Cardiac fibroblast (primary cell): ENCODE measurements around the gene HIPK3.

Experiments
- DNase-seq, 2 donors: peaks; one replicate each; pipeline versions ENCODE4 v3.0.0 to v3.0.0-alpha.2; 2010; ENCODE audit warnings: low read depth in 2 of 2
- H3K4me3 ChIP-seq, 2 donors: replicated peaks in 1 of 2; 1 replicate in 1 of 2; 2 replicates in 1 of 2; pipeline ENCODE4 v1.5.1; 2011; ENCODE audit warnings: low read depth in 2 of 2, low read length in 2 of 2, mild to moderate bottlenecking in 2 of 2, moderate library complexity in 1 of 2
- TF ChIP-seq, protein P1 (sequence below): IDR thresholded peaks from one replicate; pipeline ENCODE4 v1.5.1; 2011; ENCODE audit warnings: low read depth, mild to moderate bottlenecking, low read length, inconsistent platforms

Gene HIPK3

DNA sequence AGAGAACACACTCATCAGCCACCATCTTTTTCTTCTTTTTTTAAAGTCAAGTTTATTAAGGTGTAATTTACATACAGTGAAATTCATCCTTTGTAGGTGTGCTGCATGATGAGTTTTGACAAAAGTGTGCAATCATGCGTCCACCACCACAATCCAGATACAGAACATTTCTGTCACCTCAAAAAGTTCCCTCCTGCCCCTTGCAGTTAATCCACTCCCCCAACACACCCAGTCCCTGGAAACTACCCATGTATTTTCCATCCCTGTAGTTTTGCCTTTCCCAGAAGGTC is 126.7 kb downstream of the HIPK3 start:
- TF ChIP-seq, protein P1, sequence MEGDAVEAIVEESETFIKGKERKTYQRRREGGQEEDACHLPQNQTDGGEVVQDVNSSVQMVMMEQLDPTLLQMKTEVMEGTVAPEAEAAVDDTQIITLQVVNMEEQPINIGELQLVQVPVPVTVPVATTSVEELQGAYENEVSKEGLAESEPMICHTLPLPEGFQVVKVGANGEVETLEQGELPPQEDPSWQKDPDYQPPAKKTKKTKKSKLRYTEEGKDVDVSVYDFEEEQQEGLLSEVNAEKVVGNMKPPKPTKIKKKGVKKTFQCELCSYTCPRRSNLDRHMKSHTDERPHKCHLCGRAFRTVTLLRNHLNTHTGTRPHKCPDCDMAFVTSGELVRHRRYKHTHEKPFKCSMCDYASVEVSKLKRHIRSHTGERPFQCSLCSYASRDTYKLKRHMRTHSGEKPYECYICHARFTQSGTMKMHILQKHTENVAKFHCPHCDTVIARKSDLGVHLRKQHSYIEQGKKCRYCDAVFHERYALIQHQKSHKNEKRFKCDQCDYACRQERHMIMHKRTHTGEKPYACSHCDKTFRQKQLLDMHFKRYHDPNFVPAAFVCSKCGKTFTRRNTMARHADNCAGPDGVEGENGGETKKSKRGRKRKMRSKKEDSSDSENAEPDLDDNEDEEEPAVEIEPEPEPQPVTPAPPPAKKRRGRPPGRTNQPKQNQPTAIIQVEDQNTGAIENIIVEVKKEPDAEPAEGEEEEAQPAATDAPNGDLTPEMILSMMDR: no peak
- no peak overlapping the region for H3K4me3 ChIP-seq
- DNase-seq: no peak

DNA sequence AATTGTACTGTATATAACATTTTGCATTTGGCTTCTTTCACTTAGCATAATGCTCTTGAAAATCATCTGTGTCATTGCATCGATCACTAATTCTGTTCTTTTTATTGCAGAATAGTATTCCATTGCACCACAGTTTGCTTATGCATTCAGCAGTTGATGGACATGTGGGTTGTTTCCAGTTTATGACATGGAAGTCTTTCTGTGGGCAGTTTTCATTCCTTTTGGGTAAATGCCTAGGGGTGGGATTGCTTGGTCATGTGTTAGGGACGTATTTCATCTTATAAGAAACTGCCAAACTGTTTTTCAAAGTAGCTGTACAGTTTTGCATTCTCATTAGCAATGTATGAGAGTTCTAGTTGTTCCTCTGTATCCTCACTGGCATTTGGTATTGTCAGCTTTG is 127.0 kb downstream of the HIPK3 start:
- no peak overlapping the region for H3K4me3 ChIP-seq
- TF ChIP-seq, protein P1: no peak
- no peak for DNase-seq

DNA sequence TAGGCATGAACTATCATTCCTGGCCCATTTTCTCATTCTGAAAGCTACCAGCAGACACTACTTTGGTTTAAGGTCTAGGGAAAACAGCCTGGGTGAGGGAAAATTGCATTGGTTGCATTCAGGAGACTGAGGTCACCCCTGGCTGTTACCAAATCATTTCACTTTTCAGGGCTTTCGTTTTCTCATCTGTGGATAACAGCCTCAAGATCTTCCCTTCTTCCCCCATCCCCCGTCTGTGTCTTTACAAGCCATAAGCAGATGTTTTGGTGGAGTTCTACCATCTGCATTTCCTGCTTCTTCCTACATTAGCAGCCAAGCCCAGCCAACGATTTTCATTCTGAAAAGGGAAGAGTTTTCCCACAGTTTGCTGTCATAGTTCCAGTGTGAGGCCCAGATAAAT is 130.4 kb downstream of the HIPK3 start:
- TF ChIP-seq, protein P1: no peak
- DNase-seq: peak in 1 of 2 donors; percentile 15
- no peak overlapping the region for H3K4me3 ChIP-seq

DNA sequence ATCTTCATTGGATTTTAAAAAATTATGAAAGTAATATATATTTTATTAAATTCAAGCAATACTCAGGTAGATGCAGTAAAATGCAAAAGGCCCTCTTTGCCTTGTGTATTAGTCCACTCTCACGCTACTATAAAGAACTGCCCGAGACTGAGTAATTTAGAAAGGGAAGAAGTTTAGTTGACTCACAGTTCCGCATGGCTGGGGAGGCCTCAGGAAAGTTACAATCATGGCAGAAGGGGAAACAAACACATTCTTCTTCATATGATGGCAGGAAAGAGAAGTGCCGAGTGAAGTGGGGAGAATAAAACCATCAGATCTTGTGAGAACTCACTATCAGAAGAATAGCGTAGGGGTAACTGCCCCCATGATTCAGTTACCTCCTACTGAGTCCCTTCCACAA is 130.8 kb downstream of the HIPK3 start:
- H3K4me3 ChIP-seq: no peak overlapping the region
- TF ChIP-seq, protein P1: no peak
- no peak for DNase-seq

DNA sequence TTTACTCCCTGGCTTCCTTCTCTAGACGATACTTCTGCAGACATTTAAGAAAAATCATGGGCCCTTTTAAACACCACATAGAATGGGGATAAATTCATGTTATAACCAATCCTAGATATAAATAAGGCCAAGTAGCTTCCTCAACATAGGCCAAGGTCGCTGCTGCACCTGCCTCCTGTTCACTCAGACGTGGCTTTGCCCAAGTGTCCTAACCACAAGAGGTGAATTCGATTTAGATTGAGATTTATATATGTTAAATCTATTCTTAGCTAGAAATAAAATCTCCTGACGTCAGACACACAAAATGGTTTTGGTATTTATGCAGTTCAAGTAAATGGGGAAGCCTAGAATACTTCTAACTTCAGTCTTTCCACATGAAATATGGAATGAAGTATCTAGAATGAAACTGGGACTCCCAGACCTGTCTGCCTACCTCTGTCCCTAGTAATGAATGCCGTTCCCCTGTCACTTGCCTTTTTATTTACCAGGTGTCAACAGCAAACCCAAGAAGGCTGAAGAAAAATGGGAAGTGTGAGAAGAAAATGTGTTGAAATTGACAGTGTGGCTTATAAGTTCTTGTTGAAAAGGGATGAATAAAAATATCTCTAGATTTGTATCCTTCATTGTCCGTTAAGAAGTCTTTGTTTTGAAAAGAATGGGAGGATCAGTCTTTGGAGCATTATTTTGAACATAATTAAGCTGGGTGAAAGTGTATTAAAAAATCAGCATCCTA is 131.8 kb downstream of the HIPK3 start:
- no peak overlapping the region for H3K4me3 ChIP-seq
- TF ChIP-seq, protein P1: no peak
- no peak for DNase-seq

DNA sequence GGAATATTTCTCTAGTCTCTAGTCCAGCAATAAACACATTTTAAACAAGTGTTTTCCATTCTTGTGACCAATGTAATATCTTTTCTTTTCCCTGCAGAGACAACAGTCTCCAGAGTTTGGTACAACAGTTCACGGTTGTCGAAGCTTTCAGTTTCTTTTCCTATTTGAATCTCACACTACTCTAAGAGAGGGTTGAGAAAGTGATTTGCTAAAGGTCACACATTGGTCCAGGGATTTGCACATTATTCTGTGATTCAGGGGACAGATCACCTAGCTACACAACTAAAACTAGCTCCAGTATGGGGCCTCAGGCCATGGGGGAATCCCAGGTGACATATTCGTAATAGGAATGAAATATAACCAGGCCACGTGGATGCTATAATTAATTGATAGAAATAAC is 132.5 kb downstream of the HIPK3 start:
- no peak for DNase-seq
- H3K4me3 ChIP-seq: no peak overlapping the region
- TF ChIP-seq, protein P1: no peak
